ENCODE data around the gene IGFBP2.

The IGFBP2 gene

GRCh38 chr2:216615298-216616082, 17.7 kb upstream of the IGFBP2 start:
- no peak for DNase-seq (ENCODE audit: low read depth)
- TF ChIP-seq, protein P1, sequence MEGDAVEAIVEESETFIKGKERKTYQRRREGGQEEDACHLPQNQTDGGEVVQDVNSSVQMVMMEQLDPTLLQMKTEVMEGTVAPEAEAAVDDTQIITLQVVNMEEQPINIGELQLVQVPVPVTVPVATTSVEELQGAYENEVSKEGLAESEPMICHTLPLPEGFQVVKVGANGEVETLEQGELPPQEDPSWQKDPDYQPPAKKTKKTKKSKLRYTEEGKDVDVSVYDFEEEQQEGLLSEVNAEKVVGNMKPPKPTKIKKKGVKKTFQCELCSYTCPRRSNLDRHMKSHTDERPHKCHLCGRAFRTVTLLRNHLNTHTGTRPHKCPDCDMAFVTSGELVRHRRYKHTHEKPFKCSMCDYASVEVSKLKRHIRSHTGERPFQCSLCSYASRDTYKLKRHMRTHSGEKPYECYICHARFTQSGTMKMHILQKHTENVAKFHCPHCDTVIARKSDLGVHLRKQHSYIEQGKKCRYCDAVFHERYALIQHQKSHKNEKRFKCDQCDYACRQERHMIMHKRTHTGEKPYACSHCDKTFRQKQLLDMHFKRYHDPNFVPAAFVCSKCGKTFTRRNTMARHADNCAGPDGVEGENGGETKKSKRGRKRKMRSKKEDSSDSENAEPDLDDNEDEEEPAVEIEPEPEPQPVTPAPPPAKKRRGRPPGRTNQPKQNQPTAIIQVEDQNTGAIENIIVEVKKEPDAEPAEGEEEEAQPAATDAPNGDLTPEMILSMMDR (IDR thresholded peaks at IDR 0.05; ENCODE audit: insufficient read depth, low read depth, low read length, missing control alignments): no peak
- H3K4me3 ChIP-seq (ENCODE audit: low read depth, low read length): no peak overlapping the region

DNA sequence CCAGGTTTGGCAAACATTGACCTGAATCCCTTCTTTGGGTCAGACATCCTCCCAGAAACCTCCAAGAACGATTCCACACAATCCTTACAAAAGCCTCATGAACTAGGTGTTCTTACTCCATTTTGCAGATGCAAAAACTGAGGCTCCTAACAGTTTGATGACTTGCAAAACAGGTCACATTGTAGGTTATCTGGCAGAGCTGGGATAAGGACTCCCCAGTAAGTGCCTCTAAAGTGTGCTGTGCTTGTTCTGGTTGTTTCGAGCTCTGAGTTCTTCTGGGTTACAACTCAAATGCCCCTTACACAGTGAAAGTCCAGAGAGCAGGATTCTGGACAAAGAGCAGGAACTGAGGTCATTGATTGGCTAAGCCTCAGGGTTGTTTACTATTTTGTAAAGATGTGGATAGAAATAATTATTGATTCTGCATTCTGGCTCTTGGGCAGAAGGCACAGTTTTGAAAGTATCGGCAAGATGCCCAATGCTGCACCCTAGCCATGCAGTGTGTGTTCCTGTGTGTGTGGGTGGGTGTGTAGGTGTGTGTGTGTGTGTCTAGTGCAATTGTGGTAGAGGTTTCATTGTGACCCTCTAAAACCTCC, 17.0 kb upstream of the IGFBP2 start:
- no peak for DNase-seq (ENCODE audit: low read depth)
- TF ChIP-seq, protein P1 (IDR thresholded peaks at IDR 0.05; ENCODE audit: insufficient read depth, low read depth, low read length, missing control alignments): no peak
- H3K4me3 ChIP-seq (ENCODE audit: low read depth, low read length): no peak overlapping the region

GRCh38 chr2:216617159-216617815, 15.9 kb upstream of the IGFBP2 start:
- H3K4me3 ChIP-seq (ENCODE audit: low read depth, low read length): no peak overlapping the region
- no peak for DNase-seq (ENCODE audit: low read depth)
- TF ChIP-seq, protein P1 (IDR thresholded peaks at IDR 0.05; ENCODE audit: insufficient read depth, low read depth, low read length, missing control alignments): no peak

GRCh38 chr2:216618785-216619184, 14.4 kb upstream of the IGFBP2 start:
- H3K4me3 ChIP-seq (ENCODE audit: low read depth, low read length): no peak overlapping the region
- DNase-seq (ENCODE audit: low read depth): no peak
- TF ChIP-seq, protein P1 (IDR thresholded peaks at IDR 0.05; ENCODE audit: insufficient read depth, low read depth, low read length, missing control alignments): no peak

GRCh38 chr2:216619411-216620393, 13.5 kb upstream of the IGFBP2 start:
- TF ChIP-seq, protein P1 (IDR thresholded peaks at IDR 0.05; ENCODE audit: insufficient read depth, low read depth, low read length, missing control alignments): no peak
- H3K4me3 ChIP-seq (ENCODE audit: low read depth, low read length): no peak overlapping the region
- DNase-seq (ENCODE audit: low read depth): peak; percentile 6

- TF ChIP-seq, protein P1 (IDR thresholded peaks at IDR 0.05; ENCODE audit: insufficient read depth, low read depth, low read length, missing control alignments): no peak
- no peak overlapping the region for H3K4me3 ChIP-seq (ENCODE audit: low read depth, low read length)
- no peak for DNase-seq (ENCODE audit: low read depth)
Measured at GRCh38 chr2:216620786-216621185, 12.4 kb upstream of the IGFBP2 start.
